ENCODE data around the gene TBXT.

TBXT gene

DNA sequence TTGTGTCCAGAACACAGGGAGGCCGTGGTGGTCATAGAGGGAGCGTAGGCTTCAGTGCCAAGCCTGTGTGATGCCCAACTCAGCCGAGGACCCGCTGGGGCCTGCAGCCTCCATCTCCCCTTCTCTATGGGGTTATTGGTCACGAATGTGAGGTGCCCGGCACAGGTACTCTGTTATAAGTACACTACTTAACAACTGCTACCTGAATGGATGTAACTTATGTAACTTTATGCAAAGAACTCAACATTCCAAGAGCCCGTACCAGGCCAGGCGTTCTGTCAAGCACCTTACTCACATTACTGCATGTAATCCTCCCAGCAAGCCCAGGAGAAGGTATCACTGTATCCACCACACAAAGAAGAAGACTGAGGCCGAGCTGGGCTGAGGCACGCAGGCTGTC is 24.5 kb upstream of the TBXT start:
- TF ChIP-seq REST (IDR thresholded peaks at IDR 0.05; ENCODE audit: insufficient read depth in 1 of 2, low read depth in 2 of 2, low read length in 2 of 2) (no peak), SIN3A (IDR thresholded peaks at IDR 0.05; ENCODE audit: borderline replicate concordance, insufficient read depth, low read length) (no peak), POLR2AphosphoS5 (IDR thresholded peaks at IDR 0.05; ENCODE audit: low read depth, low read length) (no peak), FOXP2 (optimal IDR thresholded peaks at IDR 0.05; ENCODE audit: borderline replicate concordance, extremely low read depth, extremely low read length, insufficient read depth) (no peak), TAF1 (IDR thresholded peaks at IDR 0.05; ENCODE audit: borderline replicate concordance, insufficient read depth, low read length) (no peak)

DNA sequence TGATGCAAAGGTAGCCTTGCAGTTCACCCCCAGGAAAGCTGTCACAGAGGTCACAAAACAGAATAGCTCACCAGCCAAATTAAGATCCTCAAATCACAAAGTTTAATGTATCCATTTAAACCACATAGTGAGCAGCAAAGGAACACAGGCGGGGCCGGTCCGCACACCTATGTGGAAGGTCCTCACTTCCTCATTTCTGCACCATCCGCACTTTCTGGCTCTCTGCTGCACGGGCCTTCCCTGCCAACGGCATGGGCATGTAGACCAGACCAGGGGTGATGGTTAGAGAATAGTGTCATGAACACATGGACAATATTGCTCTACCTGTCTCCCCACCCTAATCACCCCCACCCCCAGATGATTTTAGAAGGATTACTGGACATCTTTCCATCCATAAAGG is 12.1 kb upstream of the TBXT start:
- TF ChIP-seq REST (IDR thresholded peaks at IDR 0.05; ENCODE audit: insufficient read depth in 1 of 2, low read depth in 2 of 2, low read length in 2 of 2): no peak
- TF ChIP-seq FOXP2 (optimal IDR thresholded peaks at IDR 0.05; ENCODE audit: borderline replicate concordance, extremely low read depth, extremely low read length, insufficient read depth): no peak
- TF ChIP-seq SIN3A (IDR thresholded peaks at IDR 0.05; ENCODE audit: borderline replicate concordance, insufficient read depth, low read length): no peak
- no peak for TF ChIP-seq TAF1 (IDR thresholded peaks at IDR 0.05; ENCODE audit: borderline replicate concordance, insufficient read depth, low read length)
- TF ChIP-seq POLR2AphosphoS5 (IDR thresholded peaks at IDR 0.05; ENCODE audit: low read depth, low read length): no peak

DNA sequence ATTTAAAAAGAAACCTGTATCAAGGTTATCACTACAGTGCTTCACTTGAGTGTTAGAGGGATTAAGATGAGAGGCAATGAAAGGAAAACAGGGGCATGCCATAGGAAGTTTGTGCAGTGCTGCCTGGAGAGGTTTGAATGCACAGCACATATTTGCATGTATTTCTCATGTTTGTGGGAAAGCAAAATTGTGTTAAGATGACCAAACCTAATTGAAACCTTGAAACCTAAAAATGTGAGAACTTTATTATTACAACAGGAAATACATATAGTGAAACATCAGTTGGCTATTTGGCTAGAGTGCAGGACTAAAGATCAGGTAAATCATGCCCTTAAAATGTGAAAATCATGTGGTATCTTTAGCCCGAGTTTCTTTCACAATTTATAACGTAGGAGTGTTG is 8.5 kb upstream of the TBXT start:
- TF ChIP-seq REST (IDR thresholded peaks at IDR 0.05; ENCODE audit: insufficient read depth in 1 of 2, low read depth in 2 of 2, low read length in 2 of 2) (no peak), SIN3A (IDR thresholded peaks at IDR 0.05; ENCODE audit: borderline replicate concordance, insufficient read depth, low read length) (no peak), TAF1 (IDR thresholded peaks at IDR 0.05; ENCODE audit: borderline replicate concordance, insufficient read depth, low read length) (no peak), POLR2AphosphoS5 (IDR thresholded peaks at IDR 0.05; ENCODE audit: low read depth, low read length) (no peak), FOXP2 (optimal IDR thresholded peaks at IDR 0.05; ENCODE audit: borderline replicate concordance, extremely low read depth, extremely low read length, insufficient read depth) (no peak)

GRCh38 chr6:166174031-166174430 is 6.4 kb upstream of the TBXT start:
- TF ChIP-seq SIN3A (IDR thresholded peaks at IDR 0.05; ENCODE audit: borderline replicate concordance, insufficient read depth, low read length): no peak
- TF ChIP-seq FOXP2 (optimal IDR thresholded peaks at IDR 0.05; ENCODE audit: borderline replicate concordance, extremely low read depth, extremely low read length, insufficient read depth): no peak
- no peak for TF ChIP-seq POLR2AphosphoS5 (IDR thresholded peaks at IDR 0.05; ENCODE audit: low read depth, low read length)
- TF ChIP-seq REST (IDR thresholded peaks at IDR 0.05; ENCODE audit: insufficient read depth in 1 of 2, low read depth in 2 of 2, low read length in 2 of 2): no peak
- no peak for TF ChIP-seq TAF1 (IDR thresholded peaks at IDR 0.05; ENCODE audit: borderline replicate concordance, insufficient read depth, low read length)
